T-helper 2 cell (primary cell): ENCODE data around the gene GUCY2D.
"Not testable (repeated sequence)": the region's sequence is repeated elsewhere in the genome, so short reads cannot be mapped to it uniquely, and the experiment has no call there.

Source experiments
- DNase-seq, 5 experiments: peaks; one replicate each; pipeline versions ENCODE4 v3.0.0 to v3.0.0-alpha.2; 2012 to 2022

Gene GUCY2D

DNA sequence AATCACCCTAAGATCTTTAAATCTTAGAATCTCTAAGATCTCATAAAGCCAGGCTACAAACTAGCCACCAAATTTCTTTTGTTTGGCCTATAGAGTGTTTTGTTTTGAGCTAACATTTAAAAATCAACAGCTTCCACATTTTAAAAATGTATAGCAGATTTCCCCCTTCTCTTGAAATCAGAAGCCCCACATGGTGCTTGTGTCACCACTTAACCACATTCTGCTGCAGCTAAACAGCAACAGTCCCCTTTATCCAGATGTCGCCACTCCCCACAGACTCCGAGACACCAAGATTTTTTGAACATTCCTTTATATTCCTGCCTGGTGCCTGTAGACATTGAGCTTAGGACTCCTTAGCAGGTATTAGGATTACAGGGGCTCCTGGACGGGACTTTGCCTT, 16.0 kb downstream of the GUCY2D start:
- no peak for DNase-seq

DNA sequence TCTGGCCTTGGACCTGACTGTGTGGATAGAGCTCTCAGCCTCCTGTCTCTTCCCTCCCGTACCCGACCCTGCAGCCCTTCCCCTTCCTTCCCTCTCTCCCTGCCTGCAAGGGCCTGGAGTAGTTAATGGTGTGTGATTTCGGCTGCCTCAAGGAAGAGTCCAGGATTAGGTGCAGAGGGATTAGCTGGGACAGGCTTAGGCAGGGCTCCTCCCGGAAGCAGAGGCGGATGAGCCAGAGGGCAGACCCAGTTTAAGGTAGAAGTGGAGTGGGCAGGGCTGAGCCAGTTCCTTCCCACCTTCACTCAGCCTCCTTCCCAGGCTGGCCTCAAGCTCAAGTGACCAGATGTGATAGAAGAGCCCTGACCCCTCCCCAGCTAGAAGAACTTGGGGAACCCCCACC, 16.8 kb downstream of the GUCY2D start:
- no peak for DNase-seq

DNA sequence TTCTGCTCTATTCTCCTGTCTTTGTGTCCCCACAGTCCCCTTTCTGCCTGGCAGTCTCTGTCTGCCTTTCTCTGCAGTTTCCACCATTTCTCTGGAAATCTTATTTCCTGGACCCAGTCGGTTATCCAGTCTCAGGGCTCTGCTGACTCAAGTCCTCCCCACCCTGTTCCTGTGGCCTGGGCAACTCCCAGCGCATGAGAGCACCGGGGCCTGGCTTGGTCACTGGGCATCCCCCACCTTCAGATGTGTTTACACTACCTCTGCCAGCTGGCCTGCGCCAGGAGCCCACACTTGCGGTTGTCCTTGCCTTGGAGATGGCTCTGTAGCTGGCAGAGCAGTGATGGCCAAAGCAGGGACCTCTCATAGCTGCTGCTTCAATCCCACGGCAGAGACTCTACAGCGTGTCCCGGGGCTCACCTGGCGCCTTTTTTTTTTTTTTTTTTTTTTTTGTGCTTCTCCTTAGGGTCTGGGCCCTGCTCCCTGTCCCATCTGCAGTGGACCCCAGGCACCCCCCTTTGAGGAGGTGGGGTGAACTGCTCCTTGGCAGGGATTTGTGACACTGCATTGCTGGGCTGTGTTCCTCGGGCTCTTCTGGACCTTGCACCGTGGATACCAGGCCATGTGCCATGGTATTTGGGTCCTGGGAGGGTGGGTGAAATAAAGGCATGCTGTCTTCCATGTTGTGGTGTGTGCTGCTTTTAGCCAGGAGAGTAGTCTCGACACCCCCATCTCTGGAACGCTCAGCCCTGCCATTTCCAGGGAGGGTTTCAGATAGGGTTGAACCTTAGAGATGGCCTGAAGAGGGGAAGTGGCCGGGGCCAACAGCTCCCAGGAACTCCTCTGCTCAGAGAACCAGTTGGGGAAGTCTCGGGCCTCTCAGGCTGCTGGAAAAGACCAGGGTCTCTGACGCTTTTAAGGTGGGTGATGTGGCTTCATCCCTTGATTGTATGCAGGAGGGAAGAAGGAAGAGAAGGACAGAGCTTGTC, 17.5 kb downstream of the GUCY2D start:
- no peak for DNase-seq

DNA sequence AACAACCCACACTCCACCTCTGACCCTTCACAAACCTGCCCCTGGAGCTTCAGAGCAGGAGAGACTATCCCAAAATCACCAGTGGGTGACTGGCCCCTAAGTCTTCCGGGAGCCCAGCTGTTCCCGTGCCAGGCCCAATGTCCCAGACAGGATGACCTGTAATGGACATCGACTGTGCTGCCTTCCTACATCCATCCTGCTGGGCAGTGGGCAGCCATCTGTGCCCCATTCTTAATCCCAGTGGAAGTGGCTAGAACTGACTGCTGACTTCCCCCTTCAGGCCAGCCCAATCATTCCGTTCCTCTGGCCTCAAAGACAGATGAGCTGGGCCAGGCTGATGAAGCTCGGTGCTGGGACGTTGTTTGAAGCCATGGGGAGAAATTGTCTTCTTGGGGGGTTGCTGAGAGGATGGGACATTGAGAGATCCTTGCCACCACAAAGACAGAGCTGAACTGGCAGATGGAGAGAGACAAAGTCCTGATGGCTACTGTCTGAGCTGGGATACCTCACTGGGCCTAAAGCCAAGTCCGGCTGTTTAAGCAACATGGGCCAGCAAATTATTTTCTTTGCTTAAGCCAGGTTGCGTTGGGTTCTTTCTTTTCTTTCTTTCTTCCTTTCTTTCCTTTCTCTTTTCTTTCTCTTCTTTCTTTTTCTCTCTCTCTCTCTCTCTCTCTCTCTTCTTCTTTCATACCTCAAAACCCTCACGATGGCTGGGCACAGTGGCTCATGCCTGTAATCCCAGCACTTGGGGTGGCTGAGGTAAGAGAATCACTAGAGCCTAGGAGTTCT, 18.6 kb downstream of the GUCY2D start:
- no peak for DNase-seq

DNA sequence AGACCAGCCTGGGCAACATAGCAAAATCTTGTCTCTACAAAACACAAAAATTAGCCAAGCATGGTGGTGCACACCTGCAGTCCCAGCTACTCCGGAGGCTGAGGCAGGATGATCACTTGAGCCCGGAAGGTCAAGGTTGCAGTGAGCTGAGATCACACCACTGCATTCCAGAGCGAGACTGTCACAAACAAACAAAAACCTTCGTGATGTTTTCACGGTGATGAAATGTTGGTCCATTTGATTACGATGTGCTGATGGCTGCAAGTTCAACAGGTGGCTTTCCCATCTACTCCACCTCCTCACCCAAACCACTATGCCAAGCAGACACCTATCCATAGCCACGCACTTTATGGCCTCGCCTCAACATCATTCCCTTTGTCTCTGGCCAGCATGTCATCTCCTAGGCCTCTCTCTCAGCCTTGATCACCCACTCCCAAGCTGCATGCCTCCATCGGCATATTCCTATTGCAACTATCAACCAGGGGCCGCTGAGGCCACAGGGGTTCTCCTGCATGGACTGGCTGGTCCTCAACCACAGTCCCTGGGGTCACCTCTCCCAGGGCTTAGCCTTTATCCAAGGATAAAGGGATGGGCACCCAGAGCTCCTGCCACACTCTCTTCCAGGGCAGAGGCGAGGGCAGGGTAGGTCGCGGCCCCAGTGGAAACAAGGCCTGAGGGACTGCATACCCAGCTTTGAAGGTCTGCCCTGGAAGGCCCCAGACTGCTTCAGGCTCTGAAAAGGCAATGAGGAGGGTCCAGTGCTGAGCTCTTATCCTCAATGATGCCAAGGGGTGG, 19.3 kb downstream of the GUCY2D start:
- no peak for DNase-seq

DNA sequence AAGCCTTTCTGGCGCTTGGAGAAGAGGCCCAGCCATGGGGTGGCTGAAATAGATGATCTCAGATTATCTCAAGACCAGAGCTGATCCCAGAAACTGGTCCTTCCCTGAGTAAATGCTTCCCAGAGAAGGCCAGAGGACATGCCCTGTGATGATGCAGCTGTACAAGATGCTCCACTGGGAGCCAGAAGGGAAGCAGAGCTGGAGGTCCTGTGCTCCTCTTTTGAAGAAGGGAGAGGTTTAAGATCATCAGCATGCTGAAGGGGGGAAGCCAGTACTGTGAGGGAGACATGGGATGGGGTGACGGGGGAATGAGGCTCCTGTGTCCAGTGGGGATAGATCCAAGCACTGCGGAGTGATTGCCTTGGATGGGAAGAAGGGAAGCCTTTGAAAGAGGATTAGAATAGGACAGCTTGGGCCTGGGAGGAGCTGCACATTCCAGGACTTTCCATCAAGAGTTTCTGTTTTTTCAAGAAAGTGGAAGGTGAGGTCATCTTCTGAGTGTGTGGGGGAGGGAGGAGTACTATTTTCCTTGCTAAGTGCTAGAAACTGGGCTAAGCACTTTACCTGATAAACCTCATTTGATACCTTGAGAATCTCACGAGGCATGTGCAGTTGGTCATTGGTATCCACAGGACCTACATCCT, 20.1 kb downstream of the GUCY2D start:
- no peak for DNase-seq

DNA sequence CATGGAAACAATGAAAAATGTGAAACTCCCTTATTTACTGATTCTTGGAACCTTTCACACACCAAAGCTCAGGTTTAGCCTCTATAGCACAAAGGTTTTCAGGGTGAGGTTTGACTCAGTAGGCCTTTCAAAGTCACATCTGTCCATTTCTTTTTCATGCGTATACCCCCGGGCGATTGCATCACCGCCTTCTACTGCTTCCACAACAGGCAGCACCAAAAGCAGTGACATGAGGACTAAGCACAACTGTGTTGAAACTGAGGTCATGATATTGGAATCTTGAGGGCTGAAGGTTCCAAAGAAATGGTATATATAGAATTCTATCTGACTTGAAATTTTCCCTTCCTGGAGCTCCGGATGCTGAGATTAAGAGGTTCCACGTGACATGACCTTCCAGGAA, 21.7 kb downstream of the GUCY2D start:
- DNase-seq, result not testable (repeated sequence)

DNA sequence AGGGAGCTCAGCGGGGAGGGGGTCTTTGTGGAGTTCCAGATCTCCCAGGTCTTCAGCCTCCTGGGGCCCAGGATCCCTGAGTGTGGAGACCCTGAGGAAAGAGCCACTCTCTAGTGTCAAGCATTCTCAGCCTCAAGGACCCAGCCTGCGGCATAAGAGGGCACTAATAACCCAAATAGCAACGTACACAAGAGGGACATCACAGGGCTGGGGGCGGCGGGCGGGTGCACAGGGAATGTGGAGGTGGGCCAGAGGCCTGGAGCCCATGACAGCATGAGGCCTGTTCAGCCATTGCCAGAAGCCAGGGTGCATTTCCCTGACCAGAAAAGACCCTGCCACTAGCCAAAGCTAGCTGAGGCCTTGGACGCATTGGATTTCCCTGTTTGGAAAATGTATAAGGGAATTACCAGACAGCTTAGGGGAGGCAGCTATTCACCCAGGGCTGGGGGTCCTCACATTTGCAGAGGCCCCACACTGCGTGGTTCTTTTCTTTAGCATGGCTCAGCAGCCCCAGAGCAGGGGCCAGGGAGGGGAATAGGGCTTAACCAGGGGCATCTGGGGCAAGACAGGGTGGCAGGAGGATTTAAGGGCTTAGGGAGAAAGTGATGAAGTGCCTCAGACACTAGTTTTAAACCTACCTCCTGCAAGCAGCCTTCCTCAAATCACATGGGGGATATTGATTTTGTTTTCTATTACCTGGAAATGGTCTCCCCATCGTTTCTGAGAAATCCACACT, 22.9 kb downstream of the GUCY2D start:
- DNase-seq, result no peak

DNA sequence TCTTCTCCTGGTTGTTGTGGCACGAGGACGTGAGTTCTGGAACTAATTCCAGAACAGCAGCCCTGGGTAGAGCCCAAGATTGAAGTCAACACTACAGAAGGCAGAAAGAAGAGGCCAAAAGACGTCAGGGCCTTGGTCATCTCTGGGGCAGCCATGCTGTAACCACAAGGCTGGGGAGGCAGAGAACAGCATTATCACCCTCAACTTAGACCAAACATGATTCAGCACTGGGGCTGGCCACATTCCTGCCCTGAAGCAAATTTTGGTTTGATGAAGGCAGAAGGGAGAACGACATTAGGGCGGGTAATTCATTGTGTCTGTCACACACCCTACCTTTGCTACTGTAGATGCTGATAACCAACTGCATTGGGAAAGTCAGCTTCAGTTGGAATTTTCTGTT, 26.7 kb downstream of the GUCY2D start:
- DNase-seq, result no peak

DNA sequence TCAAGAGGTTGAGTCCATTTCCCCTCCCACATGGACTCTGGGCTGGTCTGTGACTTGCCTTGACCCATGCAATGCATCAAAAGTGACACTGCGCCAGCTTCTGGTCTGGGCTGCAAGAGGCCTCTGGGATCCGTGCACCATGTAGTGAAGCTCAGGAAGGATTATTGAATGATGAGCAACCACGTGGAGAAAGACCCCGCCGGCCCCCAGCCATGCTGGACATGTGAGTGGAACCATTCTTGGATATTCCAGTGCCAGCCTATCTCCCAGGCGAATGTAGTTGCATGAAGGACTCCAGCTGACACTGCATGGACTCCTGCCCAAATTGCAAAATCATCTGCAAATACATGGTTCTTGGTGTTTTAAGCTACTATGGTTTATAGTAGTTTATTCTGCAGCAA, 28.8 kb downstream of the GUCY2D start:
- DNase-seq, result no peak

DNA sequence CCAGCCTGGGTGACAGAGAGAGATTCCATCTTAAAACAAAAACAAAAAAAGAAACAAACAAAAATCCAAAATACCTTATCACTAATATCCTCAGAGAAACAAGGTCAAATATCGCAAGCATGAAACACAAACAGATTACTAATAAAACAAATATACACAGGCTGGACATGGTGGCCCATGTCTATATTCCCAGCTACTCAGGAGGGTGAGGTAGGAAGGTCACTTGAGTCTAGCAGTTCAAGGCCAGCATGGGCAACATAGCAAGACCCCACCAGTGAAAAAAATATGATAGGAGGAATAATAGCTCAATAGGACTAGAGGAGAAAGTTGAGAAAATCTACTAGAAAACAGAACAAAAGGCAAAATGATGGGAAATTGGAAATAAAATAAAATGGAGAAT, 29.5 kb downstream of the GUCY2D start:
- DNase-seq, result no peak

DNA sequence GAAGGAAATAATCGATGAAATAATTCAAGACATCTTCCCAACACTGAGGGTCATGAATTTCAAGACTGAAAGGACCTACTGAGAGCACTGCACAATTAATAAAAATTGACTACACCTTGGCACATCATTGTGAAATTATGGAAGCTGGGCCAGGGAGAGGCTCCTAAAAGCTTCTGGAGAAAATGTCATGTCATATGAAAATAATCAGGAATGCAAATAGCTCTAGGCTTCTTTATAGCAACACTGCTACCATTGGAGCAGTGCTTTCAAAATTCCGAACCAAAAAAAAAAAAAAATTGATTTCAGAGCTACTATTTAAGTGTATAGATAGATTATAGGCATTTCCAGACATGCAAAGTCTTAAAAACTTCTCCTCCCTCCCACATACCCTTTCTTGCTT, 30.0 kb downstream of the GUCY2D start:
- DNase-seq, result no peak

DNA sequence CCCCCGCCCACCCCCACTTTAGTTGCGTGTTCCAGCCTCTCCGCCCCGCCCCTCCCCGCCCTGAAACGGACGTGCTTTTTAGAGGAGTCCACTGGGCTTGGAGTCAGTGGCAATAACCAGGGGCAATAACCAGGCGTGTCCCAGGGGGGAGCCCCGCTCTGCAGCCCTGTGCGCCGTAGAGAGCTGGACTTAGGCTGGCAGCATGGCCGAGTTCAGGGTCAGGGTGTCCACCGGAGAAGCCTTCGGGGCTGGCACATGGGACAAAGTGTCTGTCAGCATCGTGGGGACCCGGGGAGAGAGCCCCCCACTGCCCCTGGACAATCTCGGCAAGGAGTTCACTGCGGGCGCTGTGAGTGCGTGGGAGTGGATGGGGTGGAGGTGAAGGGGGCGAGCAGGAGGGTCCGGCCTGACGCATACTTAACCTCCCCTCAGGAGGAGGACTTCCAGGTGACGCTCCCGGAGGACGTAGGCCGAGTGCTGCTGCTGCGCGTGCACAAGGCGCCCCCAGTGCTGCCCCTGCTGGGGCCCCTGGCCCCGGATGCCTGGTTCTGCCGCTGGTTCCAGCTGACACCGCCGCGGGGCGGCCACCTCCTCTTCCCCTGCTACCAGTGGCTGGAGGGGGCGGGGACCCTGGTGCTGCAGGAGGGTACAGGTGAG, 36.7 kb downstream of the GUCY2D start, which contains the start of gene ALOX15B:
TSS of gene ALOX15B (plus strand) at position 106 of the 657 bp plus-strand sequence. CDS start at position 203, 97 bp downstream.
- no peak for DNase-seq

DNA sequence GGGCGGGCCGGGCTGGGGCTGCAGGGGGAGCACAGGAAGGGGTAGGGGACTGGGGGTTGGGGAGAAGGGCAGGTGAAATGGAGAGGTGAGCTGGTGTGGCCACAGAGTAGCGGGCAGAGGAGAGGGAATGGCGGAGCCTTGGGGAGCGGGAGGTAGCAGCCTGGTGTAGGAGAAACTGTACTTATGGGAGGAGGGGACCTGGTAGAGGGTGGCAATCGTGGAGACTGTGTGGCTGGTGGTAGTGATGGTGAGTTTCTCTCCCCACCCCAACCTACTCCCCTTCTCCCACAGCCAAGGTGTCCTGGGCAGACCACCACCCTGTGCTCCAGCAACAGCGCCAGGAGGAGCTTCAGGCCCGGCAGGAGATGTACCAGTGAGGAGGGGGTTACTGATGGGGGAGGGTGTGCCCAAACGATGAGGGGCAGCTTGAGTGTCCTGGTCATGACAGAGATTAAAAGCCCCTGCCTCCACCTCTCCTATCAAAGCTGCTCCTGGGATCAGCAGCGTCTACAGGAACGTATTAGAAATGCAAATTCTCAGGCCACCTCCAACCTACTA, 37.3 kb downstream of the GUCY2D start:
- no peak for DNase-seq

DNA sequence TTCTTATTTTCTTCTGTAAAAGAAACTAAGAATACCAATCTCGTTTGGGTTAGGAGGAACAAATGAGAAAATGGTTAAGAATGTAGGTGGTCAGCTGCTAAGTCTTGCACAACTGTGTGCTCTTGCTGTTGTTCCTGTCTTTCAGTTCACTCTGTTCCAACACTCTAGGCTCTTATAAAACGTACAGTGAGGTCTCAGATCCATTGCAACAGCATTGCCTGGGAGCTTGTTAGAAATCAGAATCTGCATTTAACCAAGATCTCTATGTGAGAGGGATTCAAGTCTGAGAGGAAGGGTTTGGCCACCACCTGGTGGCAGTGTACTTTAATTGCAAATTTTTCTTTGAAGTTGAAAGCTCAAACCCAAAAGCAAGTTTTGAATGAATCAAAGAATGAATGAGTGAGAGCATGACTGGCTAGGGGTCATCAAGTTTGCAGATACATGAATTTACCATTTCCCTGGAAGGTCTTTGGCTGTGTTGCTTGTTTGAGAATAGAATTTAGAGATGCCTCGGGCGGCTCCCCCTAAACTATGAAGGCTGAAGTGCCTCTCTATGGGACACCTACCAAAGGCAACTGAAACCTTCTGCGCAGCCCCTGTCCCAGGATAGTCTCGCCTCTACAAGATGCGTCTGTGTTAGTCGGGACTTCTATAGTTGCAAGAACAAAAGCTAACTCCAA, 39.0 kb downstream of the GUCY2D start:
- DNase-seq, result peak in 1 of 5 experiments; percentile 63

DNA sequence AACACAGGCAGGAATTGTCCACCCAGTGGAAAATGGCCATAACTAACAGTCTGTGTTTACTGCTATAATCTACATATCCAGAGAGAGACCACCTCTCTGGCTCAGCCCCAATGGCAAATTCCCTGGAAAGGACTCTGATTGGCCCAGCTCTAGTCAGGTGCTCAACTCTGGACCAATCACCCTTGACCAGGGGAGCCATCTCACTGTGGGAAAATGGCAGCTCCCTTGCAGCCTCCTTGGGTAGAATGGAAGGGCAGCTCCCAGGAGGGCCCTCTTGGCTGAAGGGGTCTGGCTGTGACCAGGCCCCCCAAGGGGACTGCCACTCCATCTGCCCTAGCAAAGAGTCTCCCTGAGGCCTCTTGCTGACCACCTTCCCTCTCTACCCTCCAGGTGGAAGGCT, 39.6 kb downstream of the GUCY2D start:
- no peak for DNase-seq

DNA sequence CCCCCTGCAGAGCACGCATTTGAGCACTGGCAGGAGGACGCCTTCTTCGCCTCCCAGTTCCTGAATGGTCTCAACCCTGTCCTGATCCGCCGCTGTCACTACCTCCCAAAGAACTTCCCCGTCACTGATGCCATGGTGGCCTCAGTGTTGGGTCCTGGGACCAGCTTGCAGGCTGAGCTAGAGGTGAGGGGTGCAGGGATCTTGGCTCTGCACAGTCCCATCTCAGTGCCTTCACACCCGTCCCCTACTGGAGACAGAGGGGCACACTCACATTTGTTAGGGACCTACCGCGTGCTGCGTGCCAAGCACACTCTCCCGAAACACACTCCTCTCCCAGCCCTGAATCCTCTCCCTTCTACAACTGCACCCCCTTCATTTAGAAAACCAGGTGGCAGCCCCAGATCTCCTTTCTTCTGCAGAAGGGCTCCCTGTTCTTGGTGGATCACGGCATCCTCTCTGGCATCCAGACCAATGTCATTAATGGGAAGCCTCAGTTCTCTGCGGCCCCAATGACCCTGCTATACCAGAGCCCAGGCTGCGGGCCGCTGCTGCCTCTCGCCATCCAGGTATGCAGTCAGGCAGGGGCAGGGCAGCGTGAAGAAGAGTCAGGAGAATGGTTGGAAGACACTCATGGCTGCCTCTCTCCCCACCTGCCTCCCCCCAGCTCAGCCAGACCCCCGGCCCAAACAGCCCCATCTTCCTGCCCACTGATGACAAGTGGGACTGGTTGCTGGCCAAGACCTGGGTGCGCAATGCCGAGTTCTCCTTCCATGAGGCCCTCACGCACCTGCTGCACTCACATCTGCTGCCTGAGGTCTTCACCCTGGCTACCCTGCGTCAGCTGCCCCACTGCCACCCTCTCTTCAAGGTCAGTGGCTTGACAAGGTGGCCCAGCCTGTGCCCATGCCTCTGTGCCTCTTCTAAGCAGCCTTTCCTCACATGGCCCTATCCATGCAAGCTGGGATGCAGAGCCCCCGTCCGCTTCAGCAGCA, 42.7 kb downstream of the GUCY2D start:
- no peak for DNase-seq

DNA sequence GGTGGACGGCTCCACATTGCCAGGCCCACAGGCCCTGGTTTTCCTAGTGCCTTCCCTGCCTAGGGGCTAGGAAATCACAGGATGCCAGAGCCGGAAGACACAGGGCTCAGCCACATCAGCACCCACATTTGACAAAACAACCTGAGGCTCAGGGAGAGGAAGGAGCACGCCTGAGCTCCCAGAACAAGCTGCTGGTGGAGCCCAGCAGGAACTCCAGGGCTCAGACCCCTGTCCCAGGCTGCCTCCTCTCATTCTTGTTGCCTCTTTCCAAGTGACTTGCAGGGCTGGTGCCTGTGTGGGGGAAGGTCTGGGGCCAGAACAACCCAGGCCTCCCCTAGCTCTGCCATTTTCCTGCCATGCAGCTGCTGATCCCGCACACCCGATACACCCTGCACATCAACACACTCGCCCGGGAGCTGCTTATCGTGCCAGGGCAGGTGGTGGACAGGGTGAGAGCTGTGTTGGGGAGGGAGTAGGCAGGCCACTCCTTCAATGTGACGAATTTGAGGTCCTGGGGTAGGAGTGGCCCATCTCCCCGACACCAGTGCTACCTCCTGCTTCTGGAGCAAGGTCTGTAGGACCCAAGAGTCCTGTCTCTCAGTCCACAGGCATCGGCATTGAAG, 44.0 kb downstream of the GUCY2D start:
- DNase-seq, result no peak
